NB4 (cell line): ENCODE measurements around the gene SIKE1.

Source experiments
- CTCF ChIP-seq: IDR thresholded peaks from one replicate; pipeline ENCODE4 v1.5.1; 2012; ENCODE audit warnings: low read depth, low read length
- MYC ChIP-seq: IDR thresholded peaks from 2 replicates; pipeline ENCODE4 v1.6.1; 2011; ENCODE audit warnings: low read depth, low read length
- POLR2A ChIP-seq: IDR thresholded peaks from 2 replicates; pipeline ENCODE4 v1.6.1; 2011; ENCODE audit warnings: mild to moderate bottlenecking; ENCODE audit not compliant: insufficient read length; ENCODE audit errors: extremely low read depth
- TF ChIP-seq, protein P1 (sequence below): IDR thresholded peaks from 2 replicates; pipeline ENCODE4 v1.6.1; 2011; ENCODE audit warnings: low read depth, low read length

- TF ChIP-seq POLR2A (no peak), CTCF (no peak), MYC (no peak)
- TF ChIP-seq, protein P1, sequence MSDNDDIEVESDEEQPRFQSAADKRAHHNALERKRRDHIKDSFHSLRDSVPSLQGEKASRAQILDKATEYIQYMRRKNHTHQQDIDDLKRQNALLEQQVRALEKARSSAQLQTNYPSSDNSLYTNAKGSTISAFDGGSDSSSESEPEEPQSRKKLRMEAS: no peak
Measured at GRCh38 chr1:114753143-114753542, 27.3 kb downstream of the SIKE1 start.
